Pons (tissue), 1 donor: ENCODE data around the gene GTPBP3.
"Not testable (repeated sequence)": the region's sequence is repeated elsewhere in the genome, so short reads cannot be mapped to it uniquely, and the experiment has no call there.

Experiments
- DNase-seq: peaks from one replicate; pipeline ENCODE4 v3.0.0-alpha.2; 2016; ENCODE audit warnings: low spot score

Gene GTPBP3

DNA sequence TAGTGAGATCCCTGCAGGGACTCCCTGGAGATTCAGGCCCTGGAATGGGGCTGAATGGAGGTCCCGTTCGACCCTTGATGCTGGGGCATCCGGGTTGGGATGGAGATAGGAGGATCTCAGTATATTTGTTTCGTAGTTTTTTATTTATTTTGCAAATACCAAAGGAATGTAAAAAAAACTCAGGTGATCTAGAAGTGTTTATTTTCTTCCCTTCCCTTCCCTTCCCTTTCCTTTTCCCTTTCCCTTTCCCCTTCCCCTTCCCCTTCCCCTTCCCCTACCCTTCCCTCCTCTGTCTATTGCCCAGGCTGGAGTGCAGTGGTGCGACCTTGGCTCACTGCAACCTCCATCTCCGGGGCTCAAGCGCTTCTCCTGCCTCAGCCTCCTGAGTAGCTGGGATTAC, 4.5 kb downstream of the GTPBP3 start:
- no peak for DNase-seq

- peak; percentile 34 for DNase-seq
Measured at GRCh38 chr19:17346109-17346671, 8.8 kb downstream of the GTPBP3 start.

- DNase-seq: no peak
Measured at GRCh38 chr19:17347361-17347760, 10.0 kb downstream of the GTPBP3 start.

DNA sequence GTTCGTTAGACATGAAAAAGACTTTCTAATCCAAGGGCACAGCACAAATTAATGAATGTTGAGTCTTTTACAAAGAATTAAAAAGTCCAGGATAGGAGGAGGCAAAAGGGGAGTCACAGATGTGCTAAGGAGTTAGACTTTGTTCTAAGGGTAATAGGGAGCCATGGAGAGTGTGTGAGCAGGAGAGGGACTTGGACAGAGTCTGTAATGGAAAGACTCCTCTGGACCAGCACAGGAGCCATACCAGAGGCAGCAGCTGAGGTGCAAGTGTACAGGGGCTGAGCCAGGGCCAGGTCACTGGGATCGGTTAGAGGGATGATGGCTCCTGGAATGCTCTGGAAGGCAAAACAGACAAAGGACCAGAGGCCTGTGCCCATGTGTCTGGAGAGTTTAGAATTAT, 10.5 kb downstream of the GTPBP3 start:
- no peak for DNase-seq

DNA sequence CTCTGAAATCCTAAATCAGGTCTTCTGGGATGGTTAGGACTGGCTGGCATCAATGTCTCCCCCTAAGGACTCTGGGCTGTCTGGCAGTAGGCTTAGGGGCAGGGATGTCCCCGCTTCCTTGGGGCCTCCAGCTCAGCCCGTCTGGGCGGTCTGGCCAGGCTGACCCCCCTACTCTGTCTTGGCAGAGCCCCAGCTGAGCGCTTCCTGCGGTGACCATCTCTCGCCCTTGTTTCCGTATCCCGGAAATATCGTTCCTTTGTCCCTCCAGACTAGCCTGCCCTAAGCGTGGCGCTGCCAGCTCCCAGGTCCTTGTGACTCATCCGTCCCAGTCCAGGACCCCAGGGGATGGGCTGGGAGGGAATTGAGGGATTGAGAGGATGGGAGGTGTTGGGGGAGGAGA, 11.3 kb downstream of the GTPBP3 start:
- DNase-seq: no peak

DNA sequence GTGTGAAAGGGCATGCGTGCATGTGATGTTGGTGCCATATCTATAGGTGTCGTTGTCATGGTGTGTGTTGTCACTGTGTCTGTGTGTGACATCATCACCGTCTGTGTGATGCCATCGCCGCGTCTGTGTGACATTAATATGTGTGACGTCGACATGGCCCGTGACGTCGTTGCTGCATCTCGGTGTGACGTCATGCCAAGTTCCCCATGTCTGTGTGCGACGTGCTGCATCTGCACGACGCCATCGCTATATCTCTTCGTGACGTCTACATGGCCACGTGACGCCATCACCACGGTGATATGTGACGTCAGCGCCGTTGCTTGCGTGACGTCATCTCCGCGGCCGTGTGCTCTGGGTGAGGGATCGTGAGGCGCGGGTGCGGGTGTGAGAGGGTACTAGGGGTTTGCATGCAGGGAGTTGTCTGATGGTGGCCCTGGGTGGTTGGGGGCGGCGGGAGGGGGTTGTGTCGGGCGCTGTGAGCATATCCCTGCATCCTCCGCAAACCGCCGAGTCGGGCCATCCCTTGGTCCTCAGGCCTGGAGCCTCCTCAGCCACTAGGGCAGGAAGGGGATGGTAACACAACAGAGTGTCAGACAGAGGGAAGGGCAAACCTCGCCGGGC, 14.6 kb downstream of the GTPBP3 start:
- no peak for DNase-seq

DNA sequence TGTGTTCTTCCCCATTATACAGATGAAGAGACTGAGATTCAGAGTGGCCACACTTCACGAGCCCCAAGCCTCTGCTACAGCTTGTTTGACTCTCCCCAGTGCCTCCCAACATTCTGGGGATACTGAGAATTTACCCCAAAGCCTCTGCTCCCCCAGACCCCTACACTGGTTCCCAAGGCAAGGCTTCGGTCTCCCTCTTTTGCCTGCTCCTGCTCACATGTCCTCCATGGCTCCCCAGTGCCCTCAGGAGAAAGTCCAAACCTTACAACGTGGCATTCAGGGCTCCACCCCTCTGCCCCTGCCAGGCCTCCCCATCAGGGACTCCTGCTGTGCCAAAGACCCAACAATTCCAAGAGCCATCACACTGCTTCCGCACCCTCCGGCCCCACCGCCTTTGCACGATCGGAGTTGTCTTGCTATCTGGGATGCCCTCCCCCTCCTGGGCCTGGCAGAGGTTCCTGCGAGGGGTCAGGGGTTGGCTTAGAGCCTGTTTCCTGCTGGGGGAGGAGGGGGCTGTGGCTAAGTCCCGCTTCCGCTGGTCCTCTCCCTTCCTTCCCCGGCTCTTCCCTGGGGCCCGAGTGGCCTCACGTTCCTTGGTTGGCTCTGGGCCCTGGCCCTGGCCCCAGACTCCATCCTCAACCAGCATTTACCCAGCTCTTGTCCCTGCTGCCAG, 15.4 kb downstream of the GTPBP3 start:
- no peak for DNase-seq

GRCh38 chr19:17353386-17353785, 16.0 kb downstream of the GTPBP3 start:
- DNase-seq: no peak

GRCh38 chr19:17357078-17357666, 19.8 kb downstream of the GTPBP3 start:
- DNase-seq: no peak

DNA sequence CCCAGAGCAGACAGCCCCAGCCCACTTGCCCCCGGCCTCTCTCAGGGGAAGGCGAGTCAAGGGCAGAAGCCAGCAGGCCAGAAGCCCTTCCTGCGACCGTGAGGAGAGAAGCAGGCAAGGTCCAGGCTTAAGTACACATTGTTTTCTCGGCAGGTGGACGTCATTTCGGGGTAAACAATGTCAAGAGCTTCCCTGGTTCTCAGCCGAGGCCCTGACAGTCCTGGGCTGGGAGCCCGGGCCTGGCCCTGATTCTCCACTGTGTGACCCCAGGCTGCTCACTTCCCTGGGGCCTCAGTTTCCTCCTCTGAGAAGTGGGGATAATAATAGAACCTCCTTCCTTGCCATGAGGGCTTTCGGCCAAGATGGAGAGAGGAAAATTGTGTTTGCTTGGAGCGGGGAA, 20.4 kb downstream of the GTPBP3 start:
- no peak for DNase-seq

- DNase-seq: no peak
Measured at GRCh38 chr19:17358395-17358794, 21.0 kb downstream of the GTPBP3 start.

- no peak for DNase-seq
Measured at GRCh38 chr19:17359905-17360800, 22.8 kb downstream of the GTPBP3 start.

GRCh38 chr19:17363852-17364605, 26.7 kb downstream of the GTPBP3 start:
- DNase-seq: not testable (repeated sequence)

DNA sequence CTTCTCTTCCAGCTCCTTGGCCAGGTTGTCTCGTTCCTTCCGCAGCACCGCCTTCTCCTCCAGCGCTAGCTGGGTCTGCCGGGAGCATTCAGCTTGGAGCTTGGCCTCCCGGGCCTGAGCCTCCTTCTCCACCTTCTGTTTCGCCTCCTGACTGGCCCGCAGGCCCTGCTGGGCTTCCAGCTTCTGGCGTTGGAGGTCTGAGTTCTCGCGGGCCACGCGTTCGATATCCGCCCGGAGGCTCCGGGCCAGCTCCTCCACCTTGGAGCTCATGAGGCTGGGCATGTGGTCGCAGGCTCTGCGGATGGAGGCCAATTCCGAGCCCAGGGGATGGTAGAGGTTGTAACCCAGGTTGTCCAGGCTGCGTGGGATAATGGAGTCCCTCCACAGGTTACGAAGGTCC, 28.0 kb downstream of the GTPBP3 start:
- DNase-seq: no peak

DNA sequence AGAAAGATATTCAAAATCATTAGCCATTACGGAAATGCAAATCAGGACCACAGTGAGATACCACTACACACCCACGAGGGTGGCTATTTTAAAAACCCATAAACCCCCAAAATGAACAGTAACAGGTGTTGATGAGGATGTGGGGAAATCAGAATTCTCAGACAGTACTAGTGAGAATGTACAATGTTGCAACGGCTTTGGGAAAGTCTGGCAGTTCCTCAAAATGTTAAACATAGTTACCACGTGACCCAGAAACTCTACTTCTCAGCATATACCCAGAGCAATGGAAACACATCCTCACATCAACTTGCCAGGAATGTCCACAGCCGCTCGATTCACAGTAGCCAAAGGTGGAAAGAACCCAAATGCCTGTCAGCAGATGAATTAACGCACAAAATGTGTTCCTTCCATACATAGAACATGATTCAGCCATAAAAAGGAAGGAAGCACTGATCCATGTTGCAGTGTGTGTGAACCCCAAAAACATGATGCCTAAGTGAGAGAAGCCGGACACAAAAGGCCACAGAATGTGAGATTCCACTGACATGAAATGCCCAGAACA, 32.8 kb downstream of the GTPBP3 start:
- peak; percentile 82 for DNase-seq

- no peak for DNase-seq
Measured at GRCh38 chr19:17376935-17377600, 39.7 kb downstream of the GTPBP3 start, which contains the start of gene PLVAP. TSS of gene PLVAP (minus strand) at chr19:17377342. CDS start at chr19:17377288, 54 bp downstream.

DNA sequence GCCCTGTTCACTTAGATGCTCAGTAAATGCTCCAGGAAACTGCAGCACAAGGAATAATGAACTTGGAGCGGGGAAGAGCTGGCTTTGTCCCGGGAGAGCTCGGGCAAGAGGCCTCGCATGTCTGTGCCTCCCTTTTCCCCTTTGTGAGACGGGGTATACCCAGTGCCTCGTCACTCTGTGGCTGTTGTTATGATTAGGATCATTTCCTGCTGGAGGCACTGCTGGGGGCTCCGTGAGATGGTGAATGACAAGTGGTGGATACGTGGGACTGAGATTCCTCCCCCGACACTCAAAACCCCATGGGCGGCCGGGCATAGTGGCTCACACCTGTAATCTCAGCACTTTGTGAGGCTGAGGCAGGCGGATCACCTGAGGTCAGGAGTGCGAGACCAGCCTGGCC, 40.9 kb downstream of the GTPBP3 start:
- DNase-seq: no peak

- no peak for DNase-seq
Measured at GRCh38 chr19:17379221-17379631, 41.9 kb downstream of the GTPBP3 start.

DNA sequence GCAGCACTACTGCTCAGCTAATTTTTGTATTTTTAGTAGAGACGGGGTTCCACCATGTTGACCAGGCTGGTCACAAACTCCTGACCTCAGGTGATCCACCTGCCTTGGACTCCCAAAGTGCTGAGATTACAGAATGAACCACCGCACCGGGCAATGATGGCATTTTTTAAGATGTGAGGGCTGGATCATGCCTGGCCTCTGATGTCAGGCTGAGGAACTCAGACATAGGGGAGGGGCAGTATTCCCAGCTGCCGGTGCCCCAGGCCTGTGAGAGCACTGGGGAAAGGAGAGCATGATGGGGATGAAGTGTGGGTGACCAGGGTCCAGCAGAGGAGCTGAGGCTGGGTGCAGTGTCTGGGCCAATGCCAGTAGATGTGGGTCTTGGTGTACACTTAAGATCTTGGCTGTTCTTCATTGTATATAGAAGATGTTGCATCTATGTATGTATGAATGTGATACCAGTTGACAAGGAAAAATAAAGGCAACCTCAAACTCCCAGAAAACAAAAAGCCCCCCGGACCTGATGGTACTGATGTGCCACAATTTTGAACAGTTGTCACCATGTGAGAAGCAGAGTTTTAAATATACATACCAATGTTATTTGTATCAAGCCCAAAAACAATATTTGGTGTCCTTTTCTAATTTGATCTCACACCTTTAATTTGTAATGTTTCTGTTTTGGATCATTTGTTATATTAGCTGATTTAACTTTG, 43.2 kb downstream of the GTPBP3 start:
- DNase-seq: no peak
